Smooth muscle cell (in vitro differentiated cells): Measurements from ENCODE around the gene SACM1L. TPM values are rescaled to one million over a fixed set of nuclear protein-coding genes. Genes with fewer than 3 reads are reported as not detected.

Experiments
- DNase-seq: peaks from one replicate; lab custom pipeline; 2025; ENCODE audit not compliant: unreplicated experiment; lab: John Stamatoyannopoulos, UW
- H2AFZ ChIP-seq: fragments of 200-600 bp; sonication (generic); 2 replicates; pipeline ENCODE4 v1.6.0; 2016; ENCODE audit warnings: antibody characterized with exemption, low read depth, mild to moderate bottlenecking
- H3F3A ChIP-seq: fragments of 200-600 bp; sonication (generic); 2 replicates; pipeline ENCODE4 v1.6.0; 2017; ENCODE audit warnings: antibody characterized with exemption, low read depth
- H3K27ac ChIP-seq: fragments of 200-600 bp; sonication (generic); 2 replicates; pipeline ENCODE4 v1.5.1; 2016; ENCODE audit warnings: low read depth, mild to moderate bottlenecking
- H3K27me3 ChIP-seq: fragments of 200-600 bp; sonication (generic); 2 replicates; pipeline ENCODE4 v1.6.1; 2016; ENCODE audit warnings: low read depth, mild to moderate bottlenecking
- H3K36me3 ChIP-seq: fragments of 200-600 bp; sonication (generic); 2 replicates; pipeline ENCODE4 v1.5.1; 2016; ENCODE audit warnings: low read depth
- H3K4me1 ChIP-seq: fragments of 200-600 bp; sonication (generic); 2 replicates; pipeline ENCODE4 v1.5.1; 2016; ENCODE audit warnings: low read depth
- H3K4me2 ChIP-seq: fragments of 200-600 bp; sonication (generic); 2 replicates; pipeline ENCODE4 v1.6.0; 2016; ENCODE audit warnings: mild to moderate bottlenecking
- H3K4me3 ChIP-seq: fragments of 200-600 bp; sonication (generic); 2 replicates; pipeline ENCODE4 v1.5.1; 2016; ENCODE audit warnings: mild to moderate bottlenecking
- H3K79me2 ChIP-seq: fragments of 200-600 bp; sonication (generic); 2 replicates; pipeline ENCODE4 v1.6.0; 2016; ENCODE audit warnings: low read depth, mild to moderate bottlenecking
- H3K9ac ChIP-seq: fragments of 200-600 bp; sonication (generic); 2 replicates; pipeline ENCODE4 v1.6.0; 2016; ENCODE audit warnings: low read depth
- H3K9me3 ChIP-seq: fragments of 200-600 bp; sonication (generic); replicated peaks from 2 replicates; pipeline ENCODE4 v1.5.1; 2016; ENCODE audit warnings: low read depth
- H4K20me1 ChIP-seq: fragments of 200-600 bp; sonication (generic); 2 replicates; pipeline ENCODE4 v1.6.0; 2016; ENCODE audit warnings: low read depth
- WGBS: methylation state at CpG from one replicate; pipeline ENCODE4 v1.1.7; 2016; ENCODE audit warnings: low lambda C conversion rate; 5-methylcytosine and 5-hydroxymethylcytosine counted together
- polyA plus RNA-seq: library from polyadenylated mRNA; unstranded; fragments of >200 nt; fragmentation: Nextera tagmentation; extraction: Ambion mirVana; gene quantifications from 2 replicates; pipeline ENCODE4 v1.2.1, GENCODE V29; 2016
- total RNA-seq: library from RNA; depleted of rRNA; stranded (reverse); fragments of >200 nt; gene quantifications from 2 replicates; pipeline ENCODE4 v1.2.3, GENCODE V29; 2014
- TF ChIP-seq, protein P1 (sequence below): fragments of 200-600 bp; sonication (generic); IDR thresholded peaks from 2 replicates; pipeline ENCODE4 v1.5.1; 2017; ENCODE audit warnings: borderline replicate concordance, mild to moderate bottlenecking, antibody characterized with exemption; ENCODE audit not compliant: insufficient read depth, poor library complexity, severe bottlenecking

The SACM1L gene
- total and polyA plus RNA-seq, 2 experiments from 2014 or later: 12.9 to 24.7 TPM

- H2AFZ ChIP-seq: no peak overlapping the region
- H3K4me3 ChIP-seq: no peak overlapping the region
- H3K9me3 ChIP-seq: no peaks in the 10 kb centered on the region
- H4K20me1 ChIP-seq: no peaks in the 10 kb centered on the region
- peaks cover 11% of the 10 kb centered on the region for H3K27me3 ChIP-seq
- no peaks in the 10 kb centered on the region for H3K36me3 ChIP-seq
- no peaks in the 10 kb centered on the region for H3F3A ChIP-seq
- no peak overlapping the region for H3K4me2 ChIP-seq
- no peak overlapping the region for H3K9ac ChIP-seq
- H3K27ac ChIP-seq: no peak overlapping the region
- no peak for DNase-seq
- H3K79me2 ChIP-seq: no peaks in the 10 kb centered on the region
- H3K4me1 ChIP-seq: no peaks in the 10 kb centered on the region
- 86% methylated on average over 11 of the region's 11 CpGs for WGBS
- TF ChIP-seq, protein P1, sequence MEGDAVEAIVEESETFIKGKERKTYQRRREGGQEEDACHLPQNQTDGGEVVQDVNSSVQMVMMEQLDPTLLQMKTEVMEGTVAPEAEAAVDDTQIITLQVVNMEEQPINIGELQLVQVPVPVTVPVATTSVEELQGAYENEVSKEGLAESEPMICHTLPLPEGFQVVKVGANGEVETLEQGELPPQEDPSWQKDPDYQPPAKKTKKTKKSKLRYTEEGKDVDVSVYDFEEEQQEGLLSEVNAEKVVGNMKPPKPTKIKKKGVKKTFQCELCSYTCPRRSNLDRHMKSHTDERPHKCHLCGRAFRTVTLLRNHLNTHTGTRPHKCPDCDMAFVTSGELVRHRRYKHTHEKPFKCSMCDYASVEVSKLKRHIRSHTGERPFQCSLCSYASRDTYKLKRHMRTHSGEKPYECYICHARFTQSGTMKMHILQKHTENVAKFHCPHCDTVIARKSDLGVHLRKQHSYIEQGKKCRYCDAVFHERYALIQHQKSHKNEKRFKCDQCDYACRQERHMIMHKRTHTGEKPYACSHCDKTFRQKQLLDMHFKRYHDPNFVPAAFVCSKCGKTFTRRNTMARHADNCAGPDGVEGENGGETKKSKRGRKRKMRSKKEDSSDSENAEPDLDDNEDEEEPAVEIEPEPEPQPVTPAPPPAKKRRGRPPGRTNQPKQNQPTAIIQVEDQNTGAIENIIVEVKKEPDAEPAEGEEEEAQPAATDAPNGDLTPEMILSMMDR: no peak
Measured at GRCh38 chr3:45777746-45778386, 88.7 kb downstream of the SACM1L start.

DNA sequence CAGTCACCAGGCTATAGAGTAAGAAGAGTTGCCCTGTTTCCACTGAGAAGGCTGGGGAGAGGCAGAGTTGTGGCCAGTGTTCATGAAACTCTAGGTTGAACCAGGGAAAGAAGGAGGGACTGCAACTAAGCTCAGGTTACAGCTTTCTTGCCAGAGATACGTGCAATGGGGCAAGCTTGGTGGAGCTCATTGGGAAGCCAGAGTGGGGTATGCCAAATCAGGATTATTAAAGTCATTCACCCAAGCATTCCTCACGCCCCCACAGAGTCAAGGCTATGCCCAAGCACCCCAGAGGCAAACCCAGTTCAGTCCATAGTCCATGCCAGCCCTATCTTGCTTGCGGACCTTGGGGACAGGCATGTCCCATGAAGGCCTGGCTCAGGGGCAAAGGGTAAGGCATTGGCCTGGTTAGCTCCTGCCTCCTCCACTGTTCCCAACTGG is 89.6 kb downstream of the SACM1L start:
- Histone ChIP-seq H3K27ac (no peak overlapping the region), H3K4me3 (no peak overlapping the region), H3F3A (no peaks in the 10 kb centered on the region), H3K36me3 (no peaks in the 10 kb centered on the region), H3K4me2 (no peak overlapping the region), H4K20me1 (no peaks in the 10 kb centered on the region), H2AFZ (no peak overlapping the region), H3K79me2 (no peaks in the 10 kb centered on the region), H3K9me3 (no peaks in the 10 kb centered on the region), H3K4me1 (no peaks in the 10 kb centered on the region), H3K27me3 (peaks cover 11% of the 10 kb centered on the region), H3K9ac (no peak overlapping the region)
- no peak for DNase-seq
- TF ChIP-seq, protein P1: no peak
- WGBS: 78% methylated on average over 3 of the region's 3 CpGs

DNA sequence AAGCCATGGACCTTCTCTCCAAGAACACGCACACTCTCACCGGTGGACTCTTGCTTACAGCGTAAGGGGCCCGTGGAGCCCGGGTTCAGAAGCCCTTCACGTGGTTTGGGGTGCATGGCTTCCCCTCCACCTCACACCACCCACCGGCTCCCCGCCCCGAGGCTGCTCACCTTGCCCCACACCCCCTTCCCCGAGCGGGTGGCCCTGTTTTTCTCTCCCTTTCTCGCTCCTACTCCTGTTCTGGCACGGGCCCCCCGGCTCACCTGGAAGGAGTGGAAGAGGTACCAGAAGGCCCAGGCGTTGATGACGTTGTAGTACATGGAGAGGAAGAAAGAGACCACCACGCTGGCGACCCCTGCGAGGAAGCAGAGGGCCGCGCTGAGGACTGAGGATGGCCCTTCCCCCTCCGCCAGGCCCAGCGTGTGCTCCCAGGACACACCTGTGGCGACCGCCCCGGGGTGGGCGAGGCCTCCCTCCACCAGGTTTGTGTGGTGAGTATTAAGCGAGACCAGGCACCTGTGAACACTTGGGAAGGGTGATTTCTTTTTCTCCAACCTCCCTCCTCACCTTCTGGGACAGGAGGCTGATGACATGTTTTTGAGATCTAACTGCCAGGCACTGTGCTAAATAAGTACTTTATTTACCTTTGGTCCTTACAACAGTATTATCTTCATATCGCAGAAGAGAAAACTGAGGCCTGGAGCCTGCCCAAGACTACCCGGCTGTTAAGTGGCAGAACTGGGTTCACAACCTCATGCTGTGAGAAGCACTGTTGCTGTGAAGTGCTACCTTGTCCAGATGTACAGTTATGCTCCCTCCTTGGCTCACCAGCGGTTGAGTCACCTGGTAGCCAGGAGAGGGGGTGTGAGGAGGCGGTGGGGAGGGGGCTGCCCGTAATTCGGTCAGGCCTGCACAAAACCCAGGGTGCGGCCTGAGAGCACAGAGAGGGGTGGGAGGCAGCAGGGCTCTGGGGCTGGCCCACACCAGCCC is 90.8 kb downstream of the SACM1L start:
- WGBS: 95% methylated on average over 30 of the region's 35 CpGs
- no peak for DNase-seq

More for the DNA sequence above, 90.8 kb downstream of the SACM1L start:
- Histone ChIP-seq H4K20me1 (no peaks in the 10 kb centered on the region), H2AFZ (no peak overlapping the region), H3K9ac (no peak overlapping the region), H3K9me3 (no peaks in the 10 kb centered on the region), H3K79me2 (no peaks in the 10 kb centered on the region), H3K4me1 (no peaks in the 10 kb centered on the region), H3K4me3 (no peak overlapping the region), H3K36me3 (no peaks in the 10 kb centered on the region), H3K27me3 (peaks cover 11% of the 10 kb centered on the region), H3K4me2 (no peak overlapping the region), H3F3A (no peaks in the 10 kb centered on the region), H3K27ac (no peak overlapping the region)
- TF ChIP-seq, protein P1: no peak
